HG02610 (cell line): ENCODE measurements around the gene RAB36.

Experiments used
- ATAC-seq: cut with Tn5 transposase; IDR thresholded peaks from one replicate; pipeline ENCODE4 v1.9.1; 2021; ENCODE audit warnings: mild to moderate bottlenecking, moderate library complexity; ENCODE audit not compliant: unreplicated experiment

The RAB36 gene, protein sequence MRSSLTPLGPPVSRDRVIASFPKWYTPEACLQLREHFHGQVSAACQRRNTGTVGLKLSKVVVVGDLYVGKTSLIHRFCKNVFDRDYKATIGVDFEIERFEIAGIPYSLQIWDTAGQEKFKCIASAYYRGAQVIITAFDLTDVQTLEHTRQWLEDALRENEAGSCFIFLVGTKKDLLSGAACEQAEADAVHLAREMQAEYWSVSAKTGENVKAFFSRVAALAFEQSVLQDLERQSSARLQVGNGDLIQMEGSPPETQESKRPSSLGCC

DNA sequence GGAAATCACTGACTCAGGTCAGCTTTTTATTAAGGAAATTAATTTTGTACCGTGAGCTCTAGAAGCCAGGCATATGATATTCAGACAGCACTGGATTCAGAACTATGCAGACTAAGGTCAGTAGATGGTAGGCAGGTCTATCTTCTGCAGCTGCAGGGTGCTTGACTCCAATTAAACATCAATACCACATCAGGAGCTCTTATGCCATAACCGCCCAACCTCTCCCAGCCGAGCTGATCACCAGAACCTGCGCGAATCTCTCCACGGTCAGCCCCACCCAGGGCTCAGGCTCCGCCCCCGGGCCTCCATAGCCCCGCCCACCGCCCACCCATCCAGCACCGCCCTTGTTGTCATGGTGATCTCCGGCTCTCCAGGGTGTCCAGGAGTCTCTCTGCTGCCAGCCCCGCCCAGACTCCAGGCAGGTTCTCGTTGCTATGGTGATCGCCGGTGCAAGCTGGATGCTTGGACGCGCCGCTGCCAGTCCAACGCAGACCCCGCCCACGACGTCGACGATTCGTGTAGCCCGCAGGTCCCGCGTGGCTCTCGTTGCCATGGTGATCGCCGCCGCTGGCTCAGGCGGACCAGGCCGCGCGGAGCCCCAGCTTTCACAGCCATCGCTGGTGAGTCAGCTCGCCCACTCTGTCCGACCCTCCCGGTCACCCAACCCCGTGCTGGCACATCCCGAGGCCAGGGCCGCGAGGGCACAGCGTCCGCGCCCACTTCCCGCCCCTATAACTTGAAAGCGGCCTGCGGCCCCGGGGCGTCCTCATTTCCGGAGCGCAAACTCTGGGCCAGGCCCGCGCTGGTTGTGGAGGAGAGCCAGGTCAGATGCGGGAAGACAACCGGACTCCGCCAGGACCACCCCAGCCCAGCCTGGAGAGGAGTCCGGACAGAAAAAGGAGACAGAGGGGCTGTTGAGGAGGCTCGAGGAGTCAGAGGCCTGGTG is at the start of gene RAB36:
Gene RAB36, plus strand, starts transcription at position 546 of the 946 bp plus-strand sequence. CDS start 1,140 bp downstream, outside the sequence.
- ATAC-seq: no peak

DNA sequence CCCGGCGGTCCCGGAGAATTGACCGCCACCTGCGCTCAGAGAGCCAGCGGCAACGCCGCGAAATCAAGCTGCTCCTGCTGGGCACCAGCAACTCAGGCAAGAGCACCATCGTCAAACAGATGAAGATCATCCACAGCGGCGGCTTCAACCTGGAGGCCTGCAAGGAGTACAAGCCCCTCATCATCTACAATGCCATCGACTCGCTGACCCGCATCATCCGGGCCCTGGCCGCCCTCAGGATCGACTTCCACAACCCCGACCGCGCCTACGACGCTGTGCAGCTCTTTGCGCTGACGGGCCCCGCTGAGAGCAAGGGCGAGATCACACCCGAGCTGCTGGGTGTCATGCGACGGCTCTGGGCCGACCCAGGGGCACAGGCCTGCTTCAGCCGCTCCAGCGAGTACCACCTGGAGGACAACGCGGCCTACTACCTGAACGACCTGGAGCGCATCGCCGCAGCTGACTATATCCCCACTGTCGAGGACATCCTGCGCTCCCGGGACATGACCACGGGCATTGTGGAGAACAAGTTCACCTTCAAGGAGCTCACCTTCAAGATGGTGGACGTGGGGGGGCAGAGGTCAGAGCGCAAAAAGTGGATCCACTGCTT is 49.4 kb upstream of the RAB36 start:
- no peak for ATAC-seq

DNA sequence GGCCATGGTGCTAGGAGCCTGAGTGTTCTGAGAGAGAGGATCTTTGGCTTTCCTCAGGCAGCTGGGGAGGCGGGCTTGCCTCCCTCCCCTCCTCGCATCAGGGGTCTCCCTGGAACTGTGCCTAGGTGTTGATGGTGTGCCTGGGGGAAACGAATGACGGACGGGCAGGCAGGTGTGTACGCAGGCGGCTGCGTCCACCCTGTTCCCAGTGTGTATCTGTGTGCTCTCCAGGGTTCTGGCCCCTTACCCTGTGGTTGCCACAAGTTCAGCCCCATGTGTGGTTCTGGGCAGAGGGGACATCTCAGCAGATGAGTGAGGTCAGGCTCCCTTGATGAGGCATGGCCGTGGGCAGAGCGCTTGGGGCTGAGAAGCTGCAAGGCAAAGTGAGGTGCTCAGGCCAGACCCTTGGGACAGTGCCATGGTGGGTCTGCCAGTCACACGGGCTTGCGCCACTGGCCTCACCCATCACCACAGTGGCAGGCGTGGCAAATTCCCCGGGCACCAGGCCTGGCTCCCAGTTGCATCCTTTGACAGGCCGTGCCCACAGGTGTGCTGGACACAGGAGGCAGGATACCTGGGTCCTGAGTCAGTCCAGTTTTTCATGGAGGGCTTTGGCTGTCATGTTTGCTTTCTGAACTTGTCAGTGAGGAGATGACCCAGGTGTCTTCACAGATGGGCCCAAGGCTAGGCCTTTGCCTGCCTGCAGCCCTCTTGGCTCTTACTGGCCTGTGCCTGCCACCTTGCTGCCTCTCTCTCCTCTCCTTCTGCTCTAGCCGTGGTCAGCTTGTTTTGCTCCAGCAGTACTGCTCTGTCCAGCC is 47.7 kb upstream of the RAB36 start:
- no peak for ATAC-seq

DNA sequence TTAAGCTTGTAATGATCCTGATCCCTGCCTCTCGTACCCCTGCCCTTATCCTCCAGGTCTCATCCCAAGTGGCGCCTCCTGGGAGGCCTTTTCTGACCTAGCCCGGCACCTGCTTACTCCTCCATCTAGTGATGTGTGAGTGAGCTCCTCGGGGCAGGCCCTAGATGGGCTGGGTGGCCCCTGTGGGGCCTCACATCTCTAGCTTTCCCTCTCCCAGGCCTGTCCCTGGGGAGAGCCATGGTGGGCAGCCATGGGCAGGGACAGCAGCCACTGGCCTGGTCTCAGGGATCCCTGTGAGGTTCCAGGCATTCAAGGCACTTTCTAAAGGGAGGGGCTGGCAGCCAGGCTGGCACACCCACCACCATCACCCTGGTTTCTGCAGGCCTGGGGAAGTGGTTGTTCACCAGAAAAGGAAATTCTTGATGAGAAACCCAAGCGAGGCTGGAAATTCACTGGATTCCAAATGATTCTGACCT is 47.0 kb upstream of the RAB36 start:
- no peak for ATAC-seq

DNA sequence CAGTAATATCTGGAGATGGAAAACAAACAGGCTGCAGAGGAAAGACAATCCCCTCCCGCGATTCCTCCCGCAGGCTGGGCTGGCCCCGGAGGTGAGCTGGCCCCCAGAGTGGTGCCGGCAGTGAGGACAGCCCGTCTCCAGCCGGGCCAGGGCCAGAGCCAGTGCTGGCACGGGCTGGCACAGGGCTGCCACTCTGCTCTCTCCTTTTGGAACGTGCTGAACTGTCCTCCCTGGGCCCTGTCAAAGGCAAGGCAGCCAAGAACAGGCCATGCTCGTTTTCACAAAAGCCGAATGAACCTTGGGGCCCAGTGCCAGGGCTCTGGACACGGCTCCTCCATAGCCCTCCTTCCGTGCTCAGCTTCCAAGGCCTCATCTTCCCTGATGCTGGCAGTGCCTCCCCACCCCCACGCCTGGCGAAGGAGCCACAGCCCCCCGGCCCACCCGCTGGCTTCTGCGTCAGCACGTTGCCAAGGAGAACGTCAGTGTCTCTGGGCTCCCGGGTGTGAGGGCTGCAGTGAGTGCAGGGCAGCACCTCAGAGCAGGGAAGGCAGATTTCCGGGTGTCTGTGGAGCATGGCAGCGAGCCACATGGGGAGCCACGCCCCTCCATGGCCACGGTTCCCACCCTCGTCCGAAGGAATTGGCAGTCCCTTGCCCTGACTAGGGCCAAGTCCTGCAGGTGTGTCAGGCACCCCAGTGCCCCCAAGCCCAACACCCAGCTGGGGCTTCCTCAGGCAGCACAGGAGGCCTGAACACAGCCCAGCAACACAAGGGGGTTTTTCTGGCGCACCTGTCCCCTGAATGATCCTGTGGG is 46.4 kb upstream of the RAB36 start:
- no peak for ATAC-seq

DNA sequence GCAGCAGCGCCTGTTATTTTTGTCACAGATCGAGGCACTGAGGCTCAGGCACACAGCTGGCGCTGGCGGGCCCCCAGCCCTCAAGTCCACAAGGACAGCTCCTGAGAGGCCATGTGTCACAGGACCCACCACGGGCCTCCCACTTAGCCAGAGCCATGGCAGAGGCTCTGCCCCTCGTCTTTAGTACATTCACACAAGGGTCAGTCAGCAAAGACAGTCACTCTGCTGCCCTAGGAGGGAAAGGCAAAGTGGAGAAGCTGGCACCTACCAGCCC is 45.8 kb upstream of the RAB36 start:
- ATAC-seq: no peak

DNA sequence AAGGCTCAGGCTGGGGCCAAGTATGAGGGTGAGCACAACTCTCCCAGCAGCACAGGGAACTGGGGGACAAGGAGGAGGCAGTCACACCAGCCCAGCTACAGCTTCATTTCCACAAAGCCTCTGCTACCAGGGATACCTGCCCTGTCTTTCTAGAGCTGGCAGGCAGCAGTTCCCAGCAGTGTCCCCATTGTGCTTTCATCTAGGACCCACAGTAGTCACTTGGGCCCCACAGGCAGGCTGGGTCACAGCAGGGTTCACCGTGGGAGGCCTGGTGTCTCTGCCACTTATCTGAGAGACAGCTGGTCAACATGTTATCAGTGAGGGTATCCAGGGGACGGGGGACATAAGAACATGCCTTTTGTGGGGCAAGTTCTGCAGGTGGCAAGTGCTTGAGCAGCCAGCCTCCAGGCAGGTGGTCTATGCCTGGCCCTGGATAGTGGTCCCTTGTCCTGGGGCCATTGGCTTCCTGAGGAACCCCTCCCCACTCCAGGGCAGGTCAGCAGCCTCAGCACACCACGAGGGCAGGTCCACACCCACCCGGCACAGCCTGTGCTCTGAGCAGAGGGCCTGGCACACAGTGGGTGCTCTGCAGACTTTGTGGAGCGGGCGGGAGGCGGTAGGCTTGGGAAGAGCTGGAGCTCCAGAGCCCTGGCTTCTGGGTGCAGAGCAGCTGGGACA is 45.0 kb upstream of the RAB36 start:
- no peak for ATAC-seq

DNA sequence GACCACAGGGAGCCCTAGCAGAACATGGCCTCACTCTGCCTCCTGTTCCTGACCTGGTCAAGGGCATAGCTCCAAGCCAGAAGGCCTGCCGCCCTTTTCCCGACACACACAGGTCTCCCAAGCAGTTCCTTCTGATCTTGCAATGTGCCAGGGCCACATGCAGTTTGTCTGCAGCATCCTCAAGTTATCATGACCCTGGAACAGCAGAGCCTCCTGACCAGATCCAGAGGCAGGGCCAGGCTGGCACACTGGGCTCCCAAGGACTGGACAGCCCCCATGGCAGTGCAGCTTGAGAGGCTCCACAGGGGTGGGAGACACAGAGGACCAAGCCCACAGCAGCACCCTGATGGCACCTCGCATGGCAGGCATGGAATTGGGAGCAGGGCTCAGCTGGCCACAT is 43.8 kb upstream of the RAB36 start:
- no peak for ATAC-seq

DNA sequence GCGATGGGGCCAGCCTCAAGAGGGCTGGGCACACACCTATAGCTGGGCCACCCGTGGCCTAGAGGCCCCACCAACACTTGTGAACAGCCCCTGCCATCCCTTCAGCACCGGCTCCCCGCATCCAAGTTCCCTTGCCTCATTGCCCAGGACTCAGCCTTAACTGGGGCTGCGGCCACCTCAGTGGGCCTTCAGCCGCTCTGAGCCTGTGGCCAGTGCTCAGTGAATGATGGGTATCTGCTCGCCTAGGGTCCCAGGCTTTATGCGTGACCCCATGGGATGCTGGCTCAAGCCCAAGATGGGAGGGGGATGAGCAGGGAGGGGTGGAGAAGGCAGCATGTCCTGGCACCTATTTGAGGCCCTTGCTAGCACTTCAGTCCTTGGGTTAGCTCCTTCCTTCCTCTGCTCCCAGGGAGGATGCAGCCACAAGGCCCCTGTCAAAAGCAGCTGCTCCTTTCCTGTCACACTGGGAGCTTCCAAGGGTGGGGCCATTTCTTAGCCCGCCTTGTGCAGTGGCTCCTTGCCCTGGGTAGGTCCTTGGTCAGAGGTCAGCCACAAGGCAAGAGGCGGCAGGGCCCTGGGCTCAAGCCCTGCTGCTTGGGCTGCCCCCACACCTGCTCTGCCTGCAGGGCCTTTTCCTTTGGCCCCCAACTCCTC is 43.1 kb upstream of the RAB36 start:
- no peak for ATAC-seq

DNA sequence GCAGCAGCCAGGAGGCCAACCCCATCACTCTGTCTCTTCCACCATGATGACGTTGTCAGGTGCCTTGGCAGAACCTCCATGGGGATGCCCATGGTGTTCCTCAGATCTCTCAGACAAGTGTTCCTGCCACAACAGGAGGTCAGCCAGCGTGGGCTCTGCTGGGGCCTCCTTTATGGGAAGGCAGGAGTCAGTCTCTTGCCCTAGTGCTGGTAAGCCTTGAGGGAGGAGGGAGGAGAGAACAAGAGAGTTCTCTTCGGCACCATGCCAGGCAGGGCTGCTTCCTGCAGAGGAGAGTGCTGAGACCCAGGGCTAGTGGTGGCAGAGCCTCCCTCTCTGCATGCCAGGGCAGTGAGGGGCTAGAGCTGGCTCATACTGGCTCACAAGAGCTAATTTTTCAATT is 42.5 kb upstream of the RAB36 start:
- ATAC-seq: no peak

DNA sequence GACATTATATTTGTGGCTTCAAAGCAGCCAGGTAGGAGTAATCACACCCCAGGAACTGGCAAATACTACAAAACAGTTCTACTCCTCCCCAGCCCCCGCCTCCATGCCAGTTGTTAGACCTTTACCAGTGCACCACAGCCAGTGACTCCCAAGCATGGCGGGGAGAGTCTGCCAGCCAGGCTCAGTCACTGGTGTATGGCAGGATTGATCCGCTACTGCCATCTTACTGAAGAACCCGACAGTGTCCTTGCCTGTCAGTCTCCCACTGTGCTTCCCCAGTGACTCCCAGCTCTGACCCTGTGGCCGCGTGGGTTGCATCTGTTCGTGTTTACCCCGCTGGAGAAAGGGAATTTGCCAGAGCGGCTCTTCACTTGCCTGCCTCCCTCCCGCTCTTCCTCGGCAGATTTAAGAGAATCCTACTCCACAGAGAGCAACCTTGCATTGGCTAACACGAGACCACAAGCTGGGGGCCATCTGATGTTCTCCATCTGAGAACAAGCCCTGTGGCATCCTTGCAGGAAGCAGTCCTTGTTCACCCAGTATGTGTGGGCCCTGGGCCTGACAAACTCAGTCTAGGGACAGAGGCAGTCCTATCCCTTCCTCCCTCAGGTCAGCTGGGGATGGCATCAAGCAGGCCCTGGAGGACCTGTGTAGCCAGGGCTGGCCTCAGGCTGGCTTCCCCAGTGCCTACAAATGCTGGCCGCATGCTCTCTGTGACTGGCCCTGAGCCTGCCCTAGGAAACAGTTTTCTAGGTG is 41.9 kb upstream of the RAB36 start:
- no peak for ATAC-seq

DNA sequence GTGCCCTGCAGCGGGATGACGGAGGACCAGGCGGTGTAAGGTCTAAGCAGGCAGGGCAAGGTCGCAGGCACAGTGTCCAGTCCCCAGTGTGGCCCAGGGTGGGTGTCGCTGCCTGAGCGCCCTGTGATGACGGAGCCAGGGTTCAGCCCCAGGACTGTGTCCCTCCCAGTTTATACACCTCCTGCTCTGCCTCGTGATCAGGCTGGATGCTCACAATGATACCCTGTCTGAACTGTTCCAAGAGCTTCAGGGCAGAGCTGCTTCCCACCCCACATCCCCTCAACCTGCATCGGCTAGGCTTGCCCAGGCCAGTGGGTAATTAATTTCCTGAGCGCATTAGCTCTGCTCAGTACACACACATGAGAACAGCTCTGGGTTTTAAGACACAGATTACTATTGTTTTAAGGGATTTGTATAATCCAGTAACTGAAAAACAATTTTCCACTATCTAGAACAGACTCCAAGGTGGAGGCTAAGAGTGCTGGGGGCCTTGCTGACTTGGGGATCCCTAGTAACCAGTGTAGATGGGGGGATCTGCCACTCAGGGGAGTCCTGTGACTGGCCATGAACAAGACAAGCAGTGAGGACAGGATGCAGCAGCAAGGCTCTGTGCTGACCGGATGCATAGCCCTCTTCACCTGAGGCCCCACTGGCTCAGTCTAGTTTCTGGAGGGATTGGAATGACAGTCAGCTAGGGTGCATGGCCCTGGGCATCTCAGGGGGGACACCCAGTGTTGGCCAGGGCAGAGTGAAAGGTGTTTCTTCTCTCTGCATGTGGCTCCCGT is 40.9 kb upstream of the RAB36 start:
- no peak for ATAC-seq

DNA sequence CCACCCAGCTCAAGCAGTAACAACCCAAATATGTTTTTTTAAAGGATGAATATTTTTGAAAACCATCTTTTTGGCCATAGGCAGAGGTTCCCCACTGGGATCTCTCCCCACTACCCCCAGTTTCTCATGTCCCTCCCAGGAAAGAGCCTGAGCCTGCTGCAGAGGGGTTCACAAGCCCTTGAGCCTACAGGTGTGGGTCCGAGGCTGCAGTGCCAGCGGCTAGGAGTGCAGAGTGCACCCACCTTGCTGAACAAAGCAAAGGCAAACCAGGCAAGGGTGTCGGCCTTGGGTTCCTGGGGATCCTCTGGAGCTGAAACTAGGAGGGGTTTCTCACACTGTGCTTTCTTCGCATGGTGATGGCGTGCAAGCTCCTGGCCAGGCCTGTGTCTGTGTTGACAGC is 40.0 kb upstream of the RAB36 start:
- ATAC-seq: no peak

DNA sequence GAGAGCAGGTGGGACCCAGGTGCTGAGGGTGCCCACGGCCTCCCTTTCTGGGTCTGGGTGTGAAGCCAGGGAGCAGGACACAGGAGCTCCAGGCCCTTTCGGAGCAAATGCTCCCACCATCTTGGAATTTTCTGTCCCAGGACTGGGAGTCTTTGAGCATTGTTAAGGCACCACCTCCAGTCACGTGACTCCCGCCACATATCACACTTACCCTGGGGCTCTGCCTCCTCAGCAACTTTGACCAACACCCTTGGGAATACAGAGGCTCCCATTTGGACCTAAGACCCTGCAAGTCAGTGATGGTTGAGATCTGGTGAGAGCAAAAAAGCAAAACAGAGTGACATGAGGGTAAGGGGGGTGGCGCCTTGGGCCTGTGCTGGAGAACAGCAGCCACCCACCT is 39.4 kb upstream of the RAB36 start:
- ATAC-seq: no peak

DNA sequence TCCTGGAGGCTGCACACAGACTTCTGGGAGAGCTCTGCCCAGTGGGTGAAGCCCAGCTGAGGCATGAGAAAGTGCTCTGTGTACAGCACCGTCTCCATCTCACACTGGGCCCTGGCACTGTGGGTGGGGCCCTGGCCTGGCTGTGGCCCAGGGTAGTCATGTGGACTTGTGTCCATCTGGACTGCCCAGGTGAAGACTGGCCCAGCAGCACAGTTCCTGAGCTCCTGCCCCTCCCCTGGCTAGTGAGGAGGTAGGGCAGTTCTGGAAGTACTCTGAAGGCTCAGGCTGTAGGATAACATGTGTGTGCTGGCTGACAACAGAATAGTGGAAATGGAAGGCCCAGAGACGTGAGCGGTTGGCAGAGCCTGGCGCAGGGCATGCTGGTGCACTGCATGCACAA is 38.9 kb upstream of the RAB36 start:
- no peak for ATAC-seq

DNA sequence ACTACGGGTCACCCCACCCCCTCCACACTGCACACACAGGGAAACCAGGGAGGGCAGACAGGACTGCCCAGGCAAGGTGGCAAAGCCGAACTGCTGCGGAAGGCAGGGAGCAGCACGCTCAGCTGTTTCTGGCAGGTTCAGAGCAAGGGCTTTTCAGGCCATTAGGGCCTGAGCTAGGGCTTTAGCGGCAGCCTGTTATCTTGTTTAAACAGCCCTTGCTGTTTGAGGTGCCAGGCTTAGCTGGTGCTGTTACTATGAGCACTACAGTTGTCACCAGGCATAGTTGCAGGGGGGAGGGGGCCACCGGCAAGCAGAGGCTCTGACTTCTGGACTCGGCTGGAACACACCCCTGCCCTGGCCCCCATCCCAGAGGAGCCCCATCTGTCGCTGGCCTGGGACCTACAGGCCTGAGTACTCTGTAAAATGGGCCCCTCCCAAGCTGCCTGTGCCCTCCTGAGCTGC is 38.3 kb upstream of the RAB36 start:
- ATAC-seq: no peak

DNA sequence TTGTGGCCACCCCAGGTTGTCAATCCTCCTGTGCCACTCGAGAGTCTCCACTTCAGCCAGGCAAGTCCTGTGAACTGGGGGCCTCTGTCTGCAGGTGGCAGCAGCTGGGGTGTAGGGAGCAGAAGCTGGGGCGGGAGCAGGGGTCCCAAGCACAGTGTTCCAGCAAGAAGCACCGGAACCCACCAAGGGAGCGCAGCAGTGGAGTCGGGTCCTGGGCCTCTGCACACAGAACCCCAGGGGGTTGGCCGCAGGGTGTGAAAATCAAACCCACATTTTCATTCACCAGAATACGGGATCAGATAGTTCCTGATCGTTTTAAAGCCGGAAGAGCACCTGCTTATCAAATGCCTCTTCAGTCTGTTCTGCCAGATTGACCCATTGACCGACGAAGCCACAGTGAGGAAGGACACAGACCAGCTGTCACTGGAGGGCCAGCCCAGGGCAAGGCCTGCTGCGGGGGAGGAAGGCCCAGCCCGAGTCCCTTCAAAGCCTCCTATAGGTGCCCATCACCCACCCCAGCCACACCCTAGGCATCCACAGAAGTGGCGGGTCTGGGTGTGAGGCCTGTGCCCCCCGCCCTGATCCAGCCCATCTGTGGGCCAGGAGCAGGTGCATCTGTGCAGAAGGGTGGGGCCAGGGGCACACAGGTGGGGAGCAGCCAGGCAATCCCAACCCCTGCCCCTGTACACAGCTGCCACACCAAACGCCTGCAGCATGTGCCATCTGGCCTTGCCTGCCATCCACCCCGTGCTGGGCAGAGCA is 37.6 kb upstream of the RAB36 start:
- no peak for ATAC-seq
